NCI-H446 treated with DMSO at 0.1 percent for 48 hours (cell line): Measurements from ENCODE around the gene NPIPA1.
"Not testable (repeated sequence)": the region's sequence is repeated elsewhere in the genome, so short reads cannot be mapped to it uniquely, and the experiment has no call there.

ENCODE experiments used
- DNase-seq: peaks from one replicate; lab custom pipeline; 2025; lab: John Stamatoyannopoulos, UW

NPIPA1 gene

GRCh38 chr16:14937143-14937542 is at the start of gene NPIPA1:
TSS of gene NPIPA1 (plus strand) at chr16:14937443. CDS start at chr16:14937443, 0 bp downstream.
- DNase-seq = not testable (repeated sequence)

GRCh38 chr16:14892111-14892510 is 45.1 kb upstream of the NPIPA1 start:
- DNase-seq = not testable (repeated sequence)

- not testable (repeated sequence) for DNase-seq
These were observed 41.9 kb upstream of the NPIPA1 start for GRCh38 chr16:14895382-14895781.

GRCh38 chr16:14896023-14896422 is 41.2 kb upstream of the NPIPA1 start:
- not testable (repeated sequence) for DNase-seq

- not testable (repeated sequence) for DNase-seq
These were observed 40.1 kb upstream of the NPIPA1 start for GRCh38 chr16:14897006-14897664.

GRCh38 chr16:14898162-14898561 is 39.1 kb upstream of the NPIPA1 start:
- not testable (repeated sequence) for DNase-seq

GRCh38 chr16:14903191-14903957 is 33.9 kb upstream of the NPIPA1 start:
- not testable (repeated sequence) for DNase-seq

GRCh38 chr16:14909744-14910143 is 27.5 kb upstream of the NPIPA1 start:
- DNase-seq = not testable (repeated sequence)

GRCh38 chr16:14910833-14911629 is 26.2 kb upstream of the NPIPA1 start:
- not testable (repeated sequence) for DNase-seq

GRCh38 chr16:14911954-14912353 is 25.3 kb upstream of the NPIPA1 start:
- not testable (repeated sequence) for DNase-seq

- not testable (repeated sequence) for DNase-seq
These were observed 24.7 kb upstream of the NPIPA1 start for GRCh38 chr16:14912588-14912987.

- DNase-seq = not testable (repeated sequence)
These were observed 18.7 kb upstream of the NPIPA1 start for GRCh38 chr16:14918504-14918903.

GRCh38 chr16:14919837-14920600 is 17.2 kb upstream of the NPIPA1 start:
- not testable (repeated sequence) for DNase-seq

GRCh38 chr16:14922285-14922684 is 15.0 kb upstream of the NPIPA1 start:
- not testable (repeated sequence) for DNase-seq

- DNase-seq = not testable (repeated sequence)
These were observed 14.3 kb upstream of the NPIPA1 start for GRCh38 chr16:14922968-14923367.

- not testable (repeated sequence) for DNase-seq
These were observed 13.7 kb upstream of the NPIPA1 start for GRCh38 chr16:14923394-14924088.

GRCh38 chr16:14924359-14924758 is 12.9 kb upstream of the NPIPA1 start:
- DNase-seq = not testable (repeated sequence)

GRCh38 chr16:14924982-14925381 is 12.3 kb upstream of the NPIPA1 start:
- not testable (repeated sequence) for DNase-seq

- DNase-seq = not testable (repeated sequence)
These were observed 9.1 kb upstream of the NPIPA1 start for GRCh38 chr16:14928064-14928714.

- DNase-seq = not testable (repeated sequence)
These were observed 8.1 kb upstream of the NPIPA1 start for GRCh38 chr16:14929176-14929575.
